GM12878 (cell line): ENCODE results near the gene ANKRD36C. TPM values are rescaled to one million over a fixed set of nuclear protein-coding genes. Genes with fewer than 3 reads are reported as not detected.
"Not testable (repeated sequence)": the region's sequence is repeated elsewhere in the genome, so short reads cannot be mapped to it uniquely, and the experiment has no call there.

Experiments
- ATAC-seq: fragments of 200-7000 bp; cut with Tn5 transposase; 3 replicates; pipeline ENCODE4 v1.9.1; 2020; ENCODE audit warnings: mild to moderate bottlenecking, moderate library complexity
- BruUV-seq: library from RNA; stranded (reverse); fragments of 400-500 nt; replicated peaks from 2 replicates; lab custom pipeline; 2021; lab: Mats Ljungman, UMichigan
- CTCF ChIA-PET: fragments of 300-600 bp; sonication (Branson Sonifier 250); formaldehyde crosslinking; extraction: SDS; loops from one replicate; lab custom pipeline; 2021; ENCODE audit warnings: inconsistent platforms; lab: Yijun Ruan, JAX
- POLR2A ChIA-PET: fragments of 350-600 bp; formaldehyde crosslinking; extraction: SDS; loops from one replicate; lab custom pipeline; 2021; ENCODE audit warnings: inconsistent platforms; lab: Charles Lee
- RAD21 ChIA-PET: fragments of 300-600 bp; sonication (Branson Sonifier 250); formaldehyde crosslinking; loops from one replicate; lab custom pipeline; 2023; ENCODE audit warnings: antibody characterized with exemption; ENCODE audit not compliant: unreplicated experiment; lab: Charles Lee
- SMC1A ChIA-PET: fragments of 300-600 bp; sonication (Branson Sonifier 250); formaldehyde crosslinking; loops from one replicate; lab custom pipeline; 2023; ENCODE audit not compliant: unreplicated experiment, uncharacterized antibody; lab: Charles Lee
- DNase-seq: peaks from one replicate; pipeline ENCODE4 v3.0.0-alpha.2; 2011; ENCODE audit warnings: low read depth, low spot score
- FAIRE-seq: peaks from 3 replicates; lab custom pipeline; 2011; peaks lifted over from hg19 to GRCh38; lab: Jason Lieb, UNC
- H2AFZ ChIP-seq: 2 replicates; pipeline ENCODE4 v1.6.0; 2011; ENCODE audit warnings: low read depth, low read length, control low read depth; ENCODE audit not compliant: control insufficient read depth
- H3K27ac ChIP-seq: 2 replicates; pipeline ENCODE4 v1.5.1; 2011; ENCODE audit warnings: control low read depth; ENCODE audit not compliant: control insufficient read depth, insufficient read depth
- H3K27me3 ChIP-seq, 2 experiments: replicated peaks in 1 of 2; 2 replicates each; pipeline versions ENCODE4 v1.6.0 to v1.6.1; 2011; ENCODE audit warnings: low read length in 1 of 2; ENCODE audit not compliant: control insufficient read depth in 2 of 2, insufficient read depth in 2 of 2
- H3K36me3 ChIP-seq, 2 experiments: 2 replicates each; pipeline ENCODE4 v1.5.1; 2011; ENCODE audit warnings: low read length in 1 of 2; ENCODE audit not compliant: control insufficient read depth in 2 of 2, insufficient read depth in 2 of 2
- H3K4me1 ChIP-seq: 2 replicates; pipeline ENCODE4 v1.6.1; 2011; ENCODE audit warnings: mild to moderate bottlenecking, low read length, moderate library complexity, mixed read lengths; ENCODE audit not compliant: control insufficient read depth, insufficient read depth
- H3K4me2 ChIP-seq: 2 replicates; pipeline ENCODE4 v1.6.0; 2011; ENCODE audit warnings: control low read depth; ENCODE audit not compliant: control insufficient read depth, insufficient read depth
- H3K4me3 ChIP-seq: fragments of 200-600 bp; sonication (generic); 2 replicates; pipeline ENCODE4 v1.5.1; 2016
- H3K79me2 ChIP-seq: 2 replicates; pipeline ENCODE4 v1.6.0; 2011; ENCODE audit warnings: low read length; ENCODE audit not compliant: control insufficient read depth, insufficient read depth
- H3K9ac ChIP-seq: 2 replicates; pipeline ENCODE4 v1.8.0; 2011; ENCODE audit warnings: low read length, control low read depth, mixed read lengths; ENCODE audit not compliant: control insufficient read depth, insufficient read depth
- H3K9me3 ChIP-seq: replicated peaks from 3 replicates; pipeline ENCODE4 v1.5.1; 2011; ENCODE audit warnings: mild to moderate bottlenecking, low read length; ENCODE audit not compliant: control insufficient read depth, insufficient read depth
- H4K20me1 ChIP-seq: 2 replicates; pipeline ENCODE4 v1.6.0; 2011; ENCODE audit not compliant: control insufficient read depth, insufficient read depth
- YY1 ChIP-seq: IDR thresholded peaks from 2 replicates; pipeline ENCODE4 v1.6.1; 2011; ENCODE audit warnings: low read depth, mild to moderate bottlenecking, low read length
- WGBS: methylation state at CpG from one replicate; pipeline ENCODE4 v1.1.6; 2016; ENCODE audit warnings: low lambda C conversion rate; ENCODE audit not compliant: insufficient replicate concordance, insufficient coverage; ENCODE audit errors: missing lambda C conversion rate; 5-methylcytosine and 5-hydroxymethylcytosine counted together
- in situ Hi-C: fragments of 300-500 bp; cut with MboI; formaldehyde crosslinking; loops from 9 replicates; pipeline ENCODE4 v1.14.3; 2018; ENCODE audit warnings: mixed read lengths
- intact Hi-C: fragments of 100-400 bp; cut with micrococcal nuclease; formaldehyde crosslinking; loops from one replicate; pipeline ENCODE4 v1.14.2; 2022; ENCODE audit not compliant: unreplicated experiment
- polyA plus RNA-seq, 11 experiments: library from polyadenylated mRNA; depleted of rRNA in 4 of 11; unstranded in 6 of 11; stranded (reverse) in 5 of 11; fragments of >200 nt; fragmentation: Nextera tagmentation in 4 of 11; fragmentation: Illumina TruSeq in 1 of 11; extraction: Ambion mirVana in 4 of 11; extraction: Trizol in 1 of 11; gene quantifications; 1 replicate in 1 of 11; 2 replicates in 10 of 11; pipeline versions ENCODE4 v1.2.1 to v1.2.3, GENCODE V29; 2011 to 2016; ENCODE audit warnings: inconsistent platforms in 2 of 11, missing spikeins in 2 of 11, low read depth in 1 of 11
- total RNA-seq, 4 experiments: library from RNA; depleted of rRNA in 3 of 4; stranded (reverse); fragments of >200 nt in 3 of 4; fragmentation: Illumina TruSeq in 1 of 4; extraction: Trizol in 1 of 4; gene quantifications; 2 replicates each; pipeline versions ENCODE4 v1.2.1 to v1.2.3, GENCODE V29; 2013 to 2021

ANKRD36C gene
- total and polyA plus RNA-seq, 10 of the 15 experiments (the other 5 are each of a cell fraction or from before 2014, with no cell fraction given): 3.2 to 39.8 (median 19.5) TPM

- TF ChIP-seq YY1: 0 out of 2 replicates have a peak, but pooled peaks have one; percentile 10
- ATAC-seq, POLR2A ChIA-PET, H3K4me1 ChIP-seq, BruUV-seq, H3K9ac ChIP-seq, H3K4me3 ChIP-seq, FAIRE-seq, H4K20me1 ChIP-seq, H3K4me2 ChIP-seq, SMC1A ChIA-PET, H3K27me3 ChIP-seq, H2AFZ ChIP-seq, H3K79me2 ChIP-seq, H3K27ac ChIP-seq, H3K36me3 ChIP-seq, DNase-seq, intact Hi-C loops, H3K9me3 ChIP-seq: not testable (repeated sequence)
- ChIA-PET RAD21 (interaction anchor here (1.0 to 2.0 kb wide), 2 partner anchors 10 to 161 kb away, joined by 3 to 7 read pairs; no protein-coding TSS in a partner anchor), CTCF (interaction anchor here (1.0 to 2.7 kb wide), 4 partner anchors 12 to 251 kb away, joined by 3 to 9 read pairs (median 4); no protein-coding TSS in a partner anchor)
- in situ Hi-C loops: loop anchor here (10.0 to 25.0 kb wide), 2 partner anchors 62 to 249 kb away; partner anchors contain the start of genes CIAO1 and TMEM127
- WGBS: 41% methylated on average over 1 of the region's 1 CpG
Observed at GRCh38 chr2:96012792-96013264, 21.2 kb upstream of the ANKRD36C start.

- ChIA-PET RAD21 (interaction anchor here (0.6 to 2.0 kb wide), 3 partner anchors 10 to 508 kb away, joined by 3 to 7 read pairs (median 4); no protein-coding TSS in a partner anchor), CTCF (interaction anchor here (0.9 to 2.7 kb wide), 6 partner anchors 10 to 309 kb away, joined by 3 to 9 read pairs (median 4); no protein-coding TSS in a partner anchor), POLR2A (interaction anchor here (0.6 kb wide), 1 partner anchor 1118 kb away, joined by 3 read pairs; no protein-coding TSS in a partner anchor)
- DNase-seq, H3K36me3 ChIP-seq, BruUV-seq, H3K27me3 ChIP-seq, H3K9ac ChIP-seq, intact Hi-C loops, ATAC-seq, H3K27ac ChIP-seq, H3K79me2 ChIP-seq, FAIRE-seq, H3K4me2 ChIP-seq, SMC1A ChIA-PET, H2AFZ ChIP-seq, H3K4me1 ChIP-seq, H4K20me1 ChIP-seq, H3K4me3 ChIP-seq, H3K9me3 ChIP-seq: not testable (repeated sequence)
- in situ Hi-C loops: loop anchor here (10.0 to 25.0 kb wide), 2 partner anchors 63 to 250 kb away; partner anchors contain the start of genes CIAO1 and TMEM127
- 59% methylated on average over 8 of the region's 8 CpGs for WGBS
Observed at GRCh38 chr2:96012086-96012791, 20.6 kb upstream of the ANKRD36C start.
